Neuronal stem cell (in vitro differentiated cells): ENCODE results near the gene PCLO.

ENCODE experiments used
- DNase-seq: peaks from one replicate; pipeline ENCODE4 v3.0.0-alpha.2; 2013; ENCODE audit warnings: low spot score
- H2AFZ ChIP-seq: one replicate; pipeline ENCODE4 v1.6.1; 2013; ENCODE audit warnings: mild to moderate bottlenecking, low read length, inconsistent platforms
- H2AK5ac ChIP-seq: 2 replicates; pipeline ENCODE4 v1.6.1; 2013; ENCODE audit warnings: low read depth, mild to moderate bottlenecking, inconsistent platforms, low read length, moderate library complexity, mixed read lengths
- H2BK120ac ChIP-seq: 2 replicates; pipeline ENCODE4 v1.6.1; 2013; ENCODE audit warnings: low read depth, mild to moderate bottlenecking, inconsistent platforms, low read length, moderate library complexity, mixed read lengths
- H2BK12ac ChIP-seq: one replicate; pipeline ENCODE4 v1.6.1; 2013; ENCODE audit warnings: low read length, inconsistent platforms
- H2BK15ac ChIP-seq: 2 replicates; pipeline ENCODE4 v1.6.1; 2013; ENCODE audit warnings: mild to moderate bottlenecking, low read length, inconsistent platforms, mixed read lengths
- H2BK5ac ChIP-seq: one replicate; pipeline ENCODE4 v1.6.1; 2013; ENCODE audit warnings: inconsistent platforms, mild to moderate bottlenecking, low read length, moderate library complexity
- H3K14ac ChIP-seq: one replicate; pipeline ENCODE4 v1.6.1; 2013; ENCODE audit warnings: low read length, inconsistent platforms
- H3K18ac ChIP-seq: 2 replicates; pipeline ENCODE4 v1.6.1; 2013; ENCODE audit warnings: low read length, inconsistent platforms
- H3K23ac ChIP-seq: 2 replicates; pipeline ENCODE4 v1.6.1; 2013; ENCODE audit warnings: low read depth, mild to moderate bottlenecking, mixed read lengths, low read length, inconsistent platforms; ENCODE audit not compliant: poor library complexity
- H3K27ac ChIP-seq: replicated peaks from 3 replicates; pipeline ENCODE4 v1.5.1; 2013; ENCODE audit warnings: low read length, inconsistent platforms
- H3K27me3 ChIP-seq, 3 experiments: 2 replicates each; pipeline ENCODE4 v1.6.1; 2013; ENCODE audit warnings: low read length in 3 of 3, mild to moderate bottlenecking in 2 of 3, inconsistent platforms in 1 of 3, low read depth in 1 of 3, mixed read lengths in 1 of 3, moderate library complexity in 1 of 3; ENCODE audit not compliant: control insufficient read depth in 3 of 3, insufficient read depth in 3 of 3
- H3K36me3 ChIP-seq, 2 donors: replicated peaks in 1 of 2; 2 replicates each; pipeline ENCODE4 v1.6.1; 2013; ENCODE audit warnings: low read length in 2 of 2; ENCODE audit not compliant: control insufficient read depth in 2 of 2, insufficient read depth in 2 of 2
- H3K4ac ChIP-seq: 2 replicates; pipeline ENCODE4 v1.6.1; 2013; ENCODE audit warnings: inconsistent platforms, mild to moderate bottlenecking, low read length, moderate library complexity
- H3K4me1 ChIP-seq, 2 donors: 1 replicate in 1 of 2; 2 replicates in 1 of 2; pipeline ENCODE4 v1.6.1; 2013; ENCODE audit warnings: low read length in 2 of 2, low read depth in 1 of 2; ENCODE audit not compliant: control insufficient read depth in 2 of 2, insufficient read depth in 1 of 2
- H3K4me2 ChIP-seq: one replicate; pipeline ENCODE4 v1.6.1; 2013; ENCODE audit warnings: mild to moderate bottlenecking, low read length, inconsistent platforms; ENCODE audit not compliant: insufficient read depth, poor library complexity, severe bottlenecking
- H3K4me3 ChIP-seq, 2 donors: 2 replicates each; pipeline ENCODE4 v1.5.1; 2013; ENCODE audit warnings: low read length in 2 of 2, mild to moderate bottlenecking in 2 of 2, inconsistent platforms in 1 of 2, moderate library complexity in 1 of 2
- H3K79me1 ChIP-seq: one replicate; pipeline ENCODE4 v1.6.1; 2013; ENCODE audit warnings: low read depth, mild to moderate bottlenecking, inconsistent platforms, low read length, moderate library complexity
- H3K9ac ChIP-seq: one replicate; pipeline ENCODE4 v1.6.1; 2013; ENCODE audit warnings: mild to moderate bottlenecking, low read depth, low read length, inconsistent platforms; ENCODE audit not compliant: poor library complexity
- H3K9me3 ChIP-seq, 2 donors: replicated peaks in 1 of 2; 2 replicates each; pipeline versions ENCODE3 to v1.6.1; 2013; ENCODE audit warnings: low read length in 2 of 2, mild to moderate bottlenecking in 2 of 2, inconsistent platforms in 1 of 2, low read depth in 1 of 2, mixed read lengths in 1 of 2, moderate library complexity in 1 of 2; ENCODE audit not compliant: control insufficient read depth in 2 of 2, insufficient read depth in 1 of 2
- H4K8ac ChIP-seq: one replicate; pipeline ENCODE4 v1.6.1; 2013; ENCODE audit warnings: low read depth, mild to moderate bottlenecking, inconsistent platforms, low read length, moderate library complexity
- H4K91ac ChIP-seq: one replicate; pipeline ENCODE4 v1.6.1; 2013; ENCODE audit warnings: low read length, low read depth, mild to moderate bottlenecking, inconsistent platforms; ENCODE audit not compliant: poor library complexity
- WGBS, 2 donors: extraction: QIAGEN DNeasy Blood & Tissue Kit; methylation state at CpG; one replicate each; pipeline ENCODE4 v1.1.7; 2013; ENCODE audit warnings: missing lambda C conversion rate in 2 of 2, mixed read lengths in 1 of 2; ENCODE audit not compliant: insufficient read length in 2 of 2, insufficient replicate concordance in 1 of 2; ENCODE audit errors: extremely low coverage in 2 of 2; 5-methylcytosine and 5-hydroxymethylcytosine counted together

PCLO gene

GRCh38 chr7:82745820-82746219 is 416.9 kb downstream of the PCLO start:
- H3K4ac ChIP-seq, result no peak overlapping the region
- no peak overlapping the region for H4K91ac ChIP-seq
- peaks cover 8 to 12% of the 10 kb centered on the region in 2 donors for H3K4me1 ChIP-seq
- no peaks in the 10 kb centered on the region for H3K36me3 ChIP-seq
- H4K8ac ChIP-seq, result no peak overlapping the region
- H3K23ac ChIP-seq, result no peak overlapping the region
- H3K4me3 ChIP-seq, result no peak overlapping the region
- H2AFZ ChIP-seq, result no peak overlapping the region
- H3K4me2 ChIP-seq, result no peak overlapping the region
- no peak overlapping the region for H3K9ac ChIP-seq
- H2BK12ac ChIP-seq, result no peak overlapping the region
- no peak overlapping the region for H3K18ac ChIP-seq
- H3K27ac ChIP-seq, result no peak overlapping the region
- no peak overlapping the region for H2BK120ac ChIP-seq
- no peak overlapping the region for H2BK5ac ChIP-seq
- no CpG with 5 or more reads among the region's 3 CpGs for WGBS, 2 donors
- H3K14ac ChIP-seq, result no peak overlapping the region
- no peak for DNase-seq
- no peak overlapping the region for H2BK15ac ChIP-seq
- H3K9me3 ChIP-seq, result no peaks in the 10 kb centered on the region
- H2AK5ac ChIP-seq, result no peak overlapping the region
- no peaks in the 10 kb centered on the region for H3K79me1 ChIP-seq
- H3K27me3 ChIP-seq, result peaks cover 0 to 4% (median 0%) of the 10 kb centered on the region in 3 experiments

- Histone ChIP-seq H3K9me3 (no peaks in the 10 kb centered on the region), H2BK15ac (no peak overlapping the region), H3K4me2 (no peak overlapping the region), H3K36me3 (no peaks in the 10 kb centered on the region), H3K27ac (no peak overlapping the region), H2BK5ac (no peak overlapping the region), H2AK5ac (no peak overlapping the region), H2AFZ (no peak overlapping the region), H3K27me3 (peaks cover 0 to 4% (median 0%) of the 10 kb centered on the region in 3 experiments), H3K23ac (no peak overlapping the region), H3K18ac (no peak overlapping the region), H3K9ac (no peak overlapping the region), H3K79me1 (no peaks in the 10 kb centered on the region), H4K8ac (no peak overlapping the region), H2BK120ac (no peak overlapping the region), H3K4ac (no peak overlapping the region), H3K4me1 (peaks cover 8 to 12% of the 10 kb centered on the region in 2 donors), H4K91ac (no peak overlapping the region), H2BK12ac (no peak overlapping the region), H3K4me3 (no peak overlapping the region), H3K14ac (no peak overlapping the region)
- no peak for DNase-seq
- WGBS, 2 donors, result no CpG with 5 or more reads among the region's 2 CpGs
Measured at GRCh38 chr7:82745117-82745516, 417.6 kb downstream of the PCLO start.

- no peak overlapping the region for H3K4me2 ChIP-seq
- whole genome bisulfite sequencing, 2 donors, result no CpG with 5 or more reads among the region's 4 CpGs
- H3K4me1 ChIP-seq, result peaks cover 8 to 12% of the 10 kb centered on the region in 2 donors
- H2BK15ac ChIP-seq, result no peak overlapping the region
- H3K4me3 ChIP-seq, result no peak overlapping the region
- H2BK5ac ChIP-seq, result no peak overlapping the region
- H3K9me3 ChIP-seq, result no peaks in the 10 kb centered on the region
- H3K27me3 ChIP-seq, result no peaks in the 10 kb centered on the region
- H3K9ac ChIP-seq, result no peak overlapping the region
- no peak overlapping the region for H2BK12ac ChIP-seq
- no peak overlapping the region for H2AK5ac ChIP-seq
- H3K79me1 ChIP-seq, result no peaks in the 10 kb centered on the region
- no peak overlapping the region for H3K18ac ChIP-seq
- H3K4ac ChIP-seq, result no peak overlapping the region
- H3K14ac ChIP-seq, result no peak overlapping the region
- no peaks in the 10 kb centered on the region for H3K36me3 ChIP-seq
- H4K8ac ChIP-seq, result no peak overlapping the region
- no peak overlapping the region for H2BK120ac ChIP-seq
- peak overlapping the region; percentile 67 for H2AFZ ChIP-seq
- DNase-seq, result no peak
- H3K23ac ChIP-seq, result no peak overlapping the region
- H3K27ac ChIP-seq, result no peak overlapping the region
- H4K91ac ChIP-seq, result no peak overlapping the region
Measured at GRCh38 chr7:82742163-82742562, 420.5 kb downstream of the PCLO start.

- DNase-seq, result no peak
- Histone ChIP-seq H3K23ac (no peak overlapping the region), H3K4me2 (no peak overlapping the region), H4K8ac (no peak overlapping the region), H3K27ac (no peak overlapping the region), H3K14ac (no peak overlapping the region), H2BK5ac (no peak overlapping the region), H3K4ac (no peak overlapping the region), H2AK5ac (no peak overlapping the region), H3K79me1 (no peaks in the 10 kb centered on the region), H3K4me1 (peaks cover 8 to 12% of the 10 kb centered on the region in 2 donors), H4K91ac (no peak overlapping the region), H3K9me3 (no peaks in the 10 kb centered on the region), H2BK12ac (no peak overlapping the region), H3K9ac (no peak overlapping the region), H2BK15ac (no peak overlapping the region), H3K36me3 (no peaks in the 10 kb centered on the region), H2BK120ac (no peak overlapping the region), H3K18ac (no peak overlapping the region), H3K27me3 (no peaks in the 10 kb centered on the region), H3K4me3 (no peak overlapping the region), H2AFZ (no peak overlapping the region)
Measured at GRCh38 chr7:82741493-82741892, 421.2 kb downstream of the PCLO start.
